8988T (cell line): ENCODE measurements around the gene COQ8B.
A peak's percentile ranks its signal among the peaks of the same experiment; 100 is the strongest.

Source experiments
- DNase-seq: peaks from one replicate; pipeline ENCODE4 v3.0.0; 2011

The COQ8B gene

GRCh38 chr19:40690050-40690692 is 26.5 kb downstream of the COQ8B start, which contains the start of gene NUMBL:
NUMBL (minus strand) TSS chr19:40690651; CDS start chr19:40690483, 168 bp downstream.
- DNase-seq, result no peak

- no peak for DNase-seq
Measured at GRCh38 chr19:40689339-40690049, 27.2 kb downstream of the COQ8B start.

GRCh38 chr19:40688987-40689338 is 27.7 kb downstream of the COQ8B start:
- DNase-seq, result no peak

GRCh38 chr19:40688309-40688708 is 28.4 kb downstream of the COQ8B start:
- DNase-seq, result no peak

- DNase-seq, result no peak
Measured at GRCh38 chr19:40687525-40688016, 29.1 kb downstream of the COQ8B start.

- DNase-seq, result no peak
Measured at GRCh38 chr19:40686882-40687524, 29.7 kb downstream of the COQ8B start.

- DNase-seq, result no peak
Measured at GRCh38 chr19:40685563-40685962, 31.1 kb downstream of the COQ8B start.

- DNase-seq, result no peak
Measured at GRCh38 chr19:40685016-40685526, 31.6 kb downstream of the COQ8B start.

- DNase-seq, result no peak
Measured at GRCh38 chr19:40684280-40684679, 32.4 kb downstream of the COQ8B start.

- no peak for DNase-seq
Measured at GRCh38 chr19:40683437-40683836, 33.2 kb downstream of the COQ8B start.

- DNase-seq, result peak; percentile 51
Measured at GRCh38 chr19:40682431-40682964, 34.2 kb downstream of the COQ8B start.

- DNase-seq, result no peak
Measured at GRCh38 chr19:40681039-40681438, 35.6 kb downstream of the COQ8B start.

GRCh38 chr19:40677156-40677555 is 39.5 kb downstream of the COQ8B start:
- no peak for DNase-seq

- no peak for DNase-seq
Measured at GRCh38 chr19:40674291-40674690, 42.4 kb downstream of the COQ8B start.

- DNase-seq, result no peak
Measured at GRCh38 chr19:40673397-40673796, 43.3 kb downstream of the COQ8B start.

GRCh38 chr19:40672573-40673299 is 44.0 kb downstream of the COQ8B start:
- DNase-seq, result no peak

- no peak for DNase-seq
Measured at GRCh38 chr19:40672038-40672437, 44.6 kb downstream of the COQ8B start.

GRCh38 chr19:40671404-40671803 is 45.3 kb downstream of the COQ8B start:
- DNase-seq, result no peak

GRCh38 chr19:40668991-40669614 is 47.6 kb downstream of the COQ8B start:
- DNase-seq, result no peak

- no peak for DNase-seq
Measured at GRCh38 chr19:40667602-40668001, 49.1 kb downstream of the COQ8B start.

GRCh38 chr19:40666803-40667438 is 49.8 kb downstream of the COQ8B start:
- DNase-seq, result no peak
